ENCODE results near the gene TNFSF13.

Gene TNFSF13

DNA sequence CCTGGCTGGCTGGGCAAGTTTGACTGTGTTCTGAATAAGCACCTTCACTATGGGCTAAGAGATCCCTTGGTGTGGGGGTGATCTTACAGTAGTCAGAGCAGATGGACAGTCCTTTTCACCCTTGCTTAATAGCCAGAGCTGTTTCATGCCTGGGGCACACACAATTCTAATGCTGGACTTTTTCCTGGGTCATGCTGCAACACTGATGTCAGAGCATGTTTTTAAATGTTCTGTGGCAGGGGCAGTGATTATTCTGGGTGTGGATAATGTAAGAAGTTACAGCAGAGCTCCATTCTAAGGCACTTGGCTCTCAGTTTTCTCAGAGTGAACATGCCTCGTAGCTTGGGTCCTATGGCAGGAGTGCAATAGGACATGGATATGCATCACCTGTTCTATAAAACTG lies 16.9 kb downstream of the TNFSF13 start:
- DNase-seq (ENCODE audit: low spot score): no peak

DNA sequence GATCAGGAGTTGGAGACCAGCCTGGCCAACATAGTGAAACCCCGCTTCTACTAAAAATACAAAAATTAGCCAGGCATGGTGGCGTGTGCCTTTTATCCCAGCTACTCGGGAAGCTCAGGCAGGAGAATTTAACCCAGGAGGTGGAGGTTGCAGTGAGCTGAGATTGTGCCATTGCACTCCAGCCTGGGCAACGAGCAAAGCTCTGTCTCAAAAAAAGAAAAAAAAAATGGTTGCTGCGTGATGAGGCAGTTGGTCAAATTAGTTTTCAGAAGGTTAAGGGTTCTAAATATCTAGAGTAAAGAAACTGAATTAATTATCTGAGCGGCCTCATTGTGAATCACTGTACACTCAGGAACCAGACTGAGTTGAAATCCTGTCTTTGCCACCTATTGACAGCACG lies 17.4 kb downstream of the TNFSF13 start:
- no peak for DNase-seq (ENCODE audit: low spot score)

DNA sequence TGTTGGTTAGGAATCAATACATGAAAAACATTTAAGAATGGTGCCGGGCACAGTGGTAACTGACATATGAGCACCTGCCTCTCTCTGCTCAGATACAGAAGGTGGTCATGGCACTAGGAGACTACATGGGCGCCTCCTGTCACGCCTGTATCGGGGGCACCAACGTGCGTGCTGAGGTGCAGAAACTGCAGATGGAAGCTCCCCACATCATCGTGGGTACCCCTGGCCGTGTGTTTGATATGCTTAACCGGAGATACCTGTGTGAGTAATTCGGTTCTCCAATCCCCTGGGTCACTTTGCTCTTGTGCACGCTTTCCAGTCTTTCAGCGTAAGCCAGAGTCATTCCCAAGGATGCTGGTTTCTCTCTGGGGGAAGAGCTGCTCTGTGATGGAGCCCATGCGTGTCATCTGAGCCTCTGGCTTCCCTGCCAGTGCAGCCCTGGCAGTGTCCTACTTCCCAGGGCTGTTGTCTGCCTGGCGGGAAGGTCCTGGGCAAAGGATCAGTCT lies 17.9 kb downstream of the TNFSF13 start:
- DNase-seq (ENCODE audit: low spot score): no peak

DNA sequence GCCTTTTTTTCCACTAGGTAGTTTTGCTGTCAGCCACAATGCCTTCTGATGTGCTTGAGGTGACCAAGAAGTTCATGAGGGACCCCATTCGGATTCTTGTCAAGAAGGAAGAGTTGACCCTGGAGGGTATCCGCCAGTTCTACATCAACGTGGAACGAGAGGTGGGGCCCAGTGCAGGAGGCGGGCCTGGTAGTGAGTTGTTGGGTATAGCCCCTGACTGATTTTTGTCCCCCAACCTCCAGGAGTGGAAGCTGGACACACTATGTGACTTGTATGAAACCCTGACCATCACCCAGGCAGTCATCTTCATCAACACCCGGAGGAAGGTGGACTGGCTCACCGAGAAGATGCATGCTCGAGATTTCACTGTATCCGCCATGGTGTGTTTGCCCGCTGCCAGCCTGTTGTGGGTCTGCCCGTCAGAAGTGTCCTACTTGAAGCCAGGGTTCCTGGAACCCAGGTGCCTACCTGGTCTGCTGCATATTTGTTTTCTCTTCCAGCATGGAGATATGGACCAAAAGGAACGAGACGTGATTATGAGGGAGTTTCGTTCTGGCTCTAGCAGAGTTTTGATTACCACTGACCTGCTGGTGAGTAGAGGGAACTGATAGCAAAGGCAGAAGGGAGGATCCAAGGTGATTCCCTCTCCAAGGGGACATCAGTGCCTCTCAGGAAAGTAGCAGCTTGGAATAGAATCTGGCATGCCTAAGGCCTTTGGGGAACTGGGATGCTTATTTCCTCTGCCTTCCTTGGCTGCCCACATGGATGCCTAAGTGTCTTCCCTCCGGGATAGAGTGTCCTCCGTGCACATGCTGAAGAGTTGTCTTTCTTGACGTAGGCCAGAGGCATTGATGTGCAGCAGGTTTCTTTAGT lies 19.0 kb downstream of the TNFSF13 start:
- DNase-seq (ENCODE audit: low spot score): no peak

DNA sequence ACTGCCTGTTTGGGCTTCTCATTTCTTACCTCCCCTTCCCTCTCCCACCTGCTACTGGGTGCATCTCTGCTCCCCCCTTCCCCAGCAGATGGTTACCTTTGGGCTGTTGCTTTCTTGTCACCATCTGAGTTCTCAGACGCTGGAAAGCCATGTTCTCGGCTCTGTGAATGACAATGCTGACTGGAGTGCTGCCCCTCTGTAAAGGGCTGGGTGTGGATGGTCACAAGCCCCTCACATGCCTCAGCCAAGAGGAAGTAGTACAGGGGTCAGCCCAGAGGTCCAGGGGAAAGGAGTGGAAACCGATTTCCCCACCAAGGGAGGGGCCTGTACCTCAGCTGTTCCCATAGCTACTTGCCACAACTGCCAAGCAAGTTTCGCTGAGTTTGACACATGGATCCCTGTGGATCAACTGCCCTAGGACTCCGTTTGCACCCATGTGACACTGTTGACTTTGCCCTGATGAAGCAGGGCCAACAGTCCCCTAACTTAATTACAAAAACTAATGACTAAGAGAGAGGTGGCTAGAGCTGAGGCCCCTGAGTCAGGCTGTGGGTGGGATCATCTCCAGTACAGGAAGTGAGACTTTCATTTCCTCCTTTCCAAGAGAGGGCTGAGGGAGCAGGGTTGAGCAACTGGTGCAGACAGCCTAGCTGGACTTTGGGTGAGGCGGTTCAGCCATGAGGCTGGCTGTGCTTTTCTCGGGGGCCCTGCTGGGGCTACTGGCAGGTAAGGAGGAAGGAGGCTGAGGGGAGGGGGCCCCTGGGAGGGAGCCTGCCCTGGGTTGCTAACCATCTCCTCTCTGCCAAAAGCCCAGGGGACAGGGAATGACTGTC lies 20.7 kb downstream of the TNFSF13 start, which contains the start of gene CD68:
CD68 (plus strand) TSS at position 638 of the 833 bp plus-strand sequence; CDS start at position 678, 40 bp downstream.
- peak; percentile 88 for DNase-seq (ENCODE audit: low spot score)

DNA sequence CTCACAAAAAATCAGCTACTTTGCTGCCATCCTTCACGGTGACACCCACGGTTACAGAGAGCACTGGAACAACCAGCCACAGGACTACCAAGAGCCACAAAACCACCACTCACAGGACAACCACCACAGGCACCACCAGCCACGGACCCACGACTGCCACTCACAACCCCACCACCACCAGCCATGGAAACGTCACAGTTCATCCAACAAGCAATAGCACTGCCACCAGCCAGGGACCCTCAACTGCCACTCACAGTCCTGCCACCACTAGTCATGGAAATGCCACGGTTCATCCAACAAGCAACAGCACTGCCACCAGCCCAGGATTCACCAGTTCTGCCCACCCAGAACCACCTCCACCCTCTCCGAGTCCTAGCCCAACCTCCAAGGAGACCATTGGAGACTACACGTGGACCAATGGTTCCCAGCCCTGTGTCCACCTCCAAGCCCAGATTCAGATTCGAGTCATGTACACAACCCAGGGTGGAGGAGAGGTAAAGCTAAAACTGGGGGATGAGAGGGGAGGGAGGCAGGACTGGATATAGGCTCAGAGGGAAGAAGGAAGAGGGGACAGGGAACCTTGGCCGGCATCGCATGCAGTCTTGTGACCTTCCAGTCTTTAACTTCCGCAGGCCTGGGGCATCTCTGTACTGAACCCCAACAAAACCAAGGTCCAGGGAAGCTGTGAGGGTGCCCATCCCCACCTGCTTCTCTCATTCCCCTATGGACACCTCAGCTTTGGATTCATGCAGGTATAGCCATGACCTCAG lies 21.5 kb downstream of the TNFSF13 start:
- DNase-seq (ENCODE audit: low spot score): no peak

DNA sequence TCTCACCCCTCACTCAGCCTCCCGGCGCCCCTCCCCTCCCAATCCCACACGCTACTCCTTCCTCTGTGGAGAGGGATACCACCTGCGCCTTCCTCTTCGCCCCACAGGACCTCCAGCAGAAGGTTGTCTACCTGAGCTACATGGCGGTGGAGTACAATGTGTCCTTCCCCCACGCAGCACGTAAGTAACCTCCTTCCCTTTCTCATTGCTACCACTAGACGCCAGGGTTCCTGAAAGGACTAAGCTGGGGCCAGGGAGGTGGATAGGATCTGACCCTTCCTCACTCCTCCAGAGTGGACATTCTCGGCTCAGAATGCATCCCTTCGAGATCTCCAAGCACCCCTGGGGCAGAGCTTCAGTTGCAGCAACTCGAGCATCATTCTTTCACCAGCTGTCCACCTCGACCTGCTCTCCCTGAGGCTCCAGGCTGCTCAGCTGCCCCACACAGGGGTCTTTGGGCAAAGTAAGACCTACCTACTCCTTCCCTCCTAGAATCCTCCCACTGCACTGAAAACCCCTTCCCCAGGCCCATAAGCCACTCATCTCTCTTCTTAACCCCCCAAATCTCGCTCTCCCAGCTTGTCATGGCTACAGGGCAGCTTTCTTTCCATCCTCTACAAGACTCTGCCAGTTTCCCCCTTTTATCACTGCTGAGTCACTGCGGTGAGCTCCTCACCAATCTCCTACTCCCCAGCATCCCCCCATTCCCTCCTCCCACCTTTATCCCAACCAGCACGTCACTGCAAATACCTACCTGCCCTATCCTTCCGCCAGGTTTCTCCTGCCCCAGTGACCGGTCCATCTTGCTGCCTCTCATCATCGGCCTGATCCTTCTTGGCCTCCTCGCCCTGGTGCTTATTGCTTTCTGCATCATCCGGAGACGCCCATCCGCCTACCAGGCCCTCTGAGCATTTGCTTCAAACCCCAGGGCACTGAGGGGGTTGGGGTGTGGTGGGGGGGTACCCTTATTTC lies 22.3 kb downstream of the TNFSF13 start:
- no peak for DNase-seq (ENCODE audit: low spot score)

DNA sequence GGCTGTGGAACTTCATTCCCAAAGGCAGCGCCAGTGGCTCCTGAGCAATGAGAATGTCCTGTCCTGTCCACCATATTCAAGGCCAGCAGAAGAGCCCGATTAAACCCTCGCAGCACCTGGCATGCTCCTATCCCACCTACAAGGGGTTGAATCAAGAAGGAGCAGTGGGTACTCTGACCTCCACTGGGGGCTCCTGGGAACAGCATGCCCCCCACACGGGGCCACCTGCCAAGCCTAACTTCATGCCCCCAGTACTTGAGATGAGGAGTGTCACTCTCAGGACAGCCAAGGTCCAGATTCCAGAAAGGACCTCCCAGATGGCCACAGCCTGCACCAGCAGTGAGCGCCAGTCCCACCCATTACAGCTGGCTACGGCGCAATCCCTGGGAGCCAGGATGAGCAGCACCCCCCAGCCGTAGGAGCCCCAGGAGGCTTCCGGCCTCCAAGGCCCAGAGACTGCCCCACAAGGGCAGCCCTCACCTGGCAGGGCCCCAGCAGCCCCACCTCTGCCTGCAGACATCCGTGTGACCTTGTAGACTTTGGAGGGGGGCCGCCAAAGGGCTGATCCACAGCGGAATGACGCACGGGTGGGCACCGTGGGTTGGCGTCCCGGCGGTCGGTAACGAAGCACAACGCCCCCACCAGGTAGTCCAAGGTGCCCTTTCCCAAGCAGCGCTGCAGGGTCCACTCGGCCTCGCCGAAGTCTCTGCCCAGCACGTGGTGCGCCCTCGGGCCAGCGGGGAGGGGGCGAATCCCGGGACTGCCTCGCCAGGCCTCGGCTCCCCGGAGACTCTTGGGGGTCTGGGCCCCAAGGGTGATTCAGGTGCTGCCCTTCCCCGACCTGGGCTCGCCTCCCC lies 24.1 kb downstream of the TNFSF13 start:
- DNase-seq (ENCODE audit: low spot score): no peak

DNA sequence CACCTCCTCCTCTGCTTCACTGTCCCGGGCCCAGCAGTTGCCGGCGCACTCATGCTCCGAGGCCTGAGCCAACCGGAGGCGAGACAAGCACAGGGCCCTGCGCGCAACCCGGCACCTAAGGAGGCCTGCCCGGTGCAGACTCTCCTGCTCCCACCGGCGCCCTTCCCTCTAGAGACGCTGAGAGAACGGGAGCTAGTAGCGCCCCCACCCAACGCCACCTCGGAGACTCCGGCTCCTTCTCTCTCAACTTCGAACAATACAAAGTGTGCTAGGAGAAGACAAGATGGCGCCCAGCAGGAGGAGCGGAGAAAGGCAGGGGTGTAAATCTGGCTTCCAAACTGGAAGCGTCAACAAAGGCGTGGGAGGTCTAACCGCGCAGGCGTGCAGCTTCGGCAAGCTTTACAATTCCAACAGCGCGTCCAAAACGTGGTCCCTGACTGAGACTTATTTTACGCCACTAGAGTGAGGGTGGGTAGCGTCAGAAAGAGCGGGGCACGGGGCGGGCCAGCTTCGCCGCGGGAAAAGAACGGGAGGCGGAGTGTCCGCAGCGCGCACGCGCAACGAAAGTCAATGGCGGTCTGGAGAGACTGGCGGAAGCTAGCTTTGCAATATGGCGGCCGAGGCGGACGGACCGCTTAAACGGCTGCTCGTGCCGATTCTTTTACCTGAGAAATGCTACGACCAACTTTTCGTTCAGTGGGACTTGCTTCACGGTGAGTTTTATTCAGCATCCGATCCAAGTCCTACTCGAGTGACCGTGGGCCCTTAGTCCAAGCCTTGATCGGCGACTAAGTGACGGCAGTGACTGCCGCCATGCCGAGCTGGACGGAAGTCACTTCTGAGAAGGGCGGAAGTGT lies 24.9 kb downstream of the TNFSF13 start, which contains the start of gene MPDU1:
MPDU1 (plus strand) TSS at position 600 of the 857 bp plus-strand sequence; CDS start at position 611, 11 bp downstream.
- DNase-seq (ENCODE audit: low spot score): peak; percentile 92

DNA sequence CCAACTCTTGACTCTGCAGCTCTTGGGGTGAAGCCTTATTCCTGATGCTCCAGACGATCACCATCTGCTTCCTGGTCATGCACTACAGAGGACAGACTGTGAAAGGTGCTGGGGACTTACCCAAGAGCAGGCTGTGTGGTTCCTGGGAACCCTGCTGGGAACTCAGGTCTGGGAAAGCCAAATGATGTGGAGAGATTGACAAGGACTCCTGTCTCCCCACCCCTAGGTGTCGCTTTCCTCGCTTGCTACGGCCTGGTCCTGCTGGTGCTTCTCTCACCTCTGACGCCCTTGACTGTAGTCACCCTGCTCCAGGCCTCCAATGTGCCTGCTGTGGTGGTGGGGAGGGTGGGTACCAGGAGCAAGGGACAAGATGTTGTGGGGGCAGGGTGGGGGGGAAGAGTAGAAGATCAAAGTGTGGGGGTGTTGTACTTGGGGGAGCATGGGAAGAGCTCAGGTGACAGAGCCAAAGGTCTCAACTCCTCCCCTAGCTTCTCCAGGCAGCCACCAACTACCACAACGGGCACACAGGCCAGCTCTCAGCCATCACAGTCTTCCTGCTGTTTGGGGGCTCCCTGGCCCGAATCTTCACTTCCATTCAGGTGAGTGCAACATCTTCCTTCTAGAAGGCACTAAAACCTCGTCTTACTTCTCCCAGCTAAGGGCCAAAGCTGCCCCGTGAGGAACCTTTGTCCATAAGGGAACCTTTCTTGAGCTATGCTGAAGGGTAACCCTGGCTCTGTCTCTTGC lies 28.3 kb downstream of the TNFSF13 start:
- DNase-seq (ENCODE audit: low spot score): no peak

DNA sequence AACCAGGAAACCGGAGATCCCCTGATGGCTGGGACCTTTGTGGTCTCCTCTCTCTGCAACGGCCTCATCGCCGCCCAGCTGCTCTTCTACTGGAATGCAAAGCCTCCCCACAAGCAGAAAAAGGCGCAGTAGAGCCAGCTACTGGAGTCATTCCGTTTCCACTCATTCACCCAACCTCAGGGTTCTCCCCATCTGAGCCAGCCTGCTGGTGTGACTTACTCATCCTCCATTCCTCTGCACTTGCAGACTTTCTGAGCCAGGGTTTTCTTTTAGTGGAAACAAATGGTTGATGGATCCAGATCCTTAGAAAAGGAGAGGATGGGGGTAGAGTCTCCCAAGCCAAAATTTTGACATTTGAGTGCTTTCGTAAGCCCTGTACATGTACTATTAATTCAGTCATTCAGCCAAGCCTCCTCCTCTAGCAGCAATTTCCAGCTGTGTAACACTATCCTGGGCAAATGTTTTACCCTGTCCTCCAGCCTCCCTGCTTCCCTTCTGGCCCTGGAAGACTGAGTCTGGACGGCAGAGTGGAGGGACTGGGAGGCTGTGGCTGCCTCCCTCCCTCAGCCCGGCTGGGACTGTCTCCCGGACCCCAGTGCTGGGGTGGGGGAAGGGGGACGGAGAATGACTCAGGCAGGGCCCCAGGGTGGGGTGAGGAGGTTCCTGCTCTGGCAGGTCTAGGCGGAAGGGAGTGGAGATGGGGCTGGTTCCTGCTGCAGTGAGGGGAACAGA lies 29.0 kb downstream of the TNFSF13 start:
- peak; percentile 90 for DNase-seq (ENCODE audit: low spot score)

DNA sequence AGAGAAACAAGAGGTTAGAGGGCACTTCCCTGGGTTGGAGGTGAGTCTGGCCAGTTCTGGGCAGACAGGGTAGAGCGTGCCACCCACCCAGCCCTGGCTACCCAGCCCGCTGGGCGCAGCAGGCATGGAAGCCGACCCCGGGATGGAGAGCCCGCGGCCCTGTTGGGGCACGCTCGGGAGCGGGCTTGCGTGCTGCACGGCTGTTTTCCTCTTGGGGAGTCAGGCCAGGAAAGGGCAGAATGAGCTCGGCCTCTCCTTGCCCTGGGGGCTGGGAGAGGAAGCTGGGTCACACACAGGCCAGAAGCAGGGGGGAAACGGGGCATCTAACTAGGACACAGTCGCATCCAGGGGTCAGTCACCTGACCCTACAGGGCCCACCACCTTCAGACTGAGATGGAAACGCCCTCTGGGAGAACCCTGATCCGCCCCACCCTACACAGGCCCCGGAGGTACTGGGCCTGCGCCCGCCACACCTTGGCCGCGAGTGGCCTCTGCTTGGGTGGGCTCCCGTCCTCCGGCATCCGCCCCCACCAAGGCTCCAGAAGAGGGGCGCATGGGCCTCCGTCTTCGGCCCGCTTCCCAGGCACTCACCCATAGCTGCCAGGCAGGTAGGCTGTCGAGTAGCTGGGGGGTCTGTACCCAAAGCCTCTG lies 30.1 kb downstream of the TNFSF13 start:
- no peak for DNase-seq (ENCODE audit: low spot score)

DNA sequence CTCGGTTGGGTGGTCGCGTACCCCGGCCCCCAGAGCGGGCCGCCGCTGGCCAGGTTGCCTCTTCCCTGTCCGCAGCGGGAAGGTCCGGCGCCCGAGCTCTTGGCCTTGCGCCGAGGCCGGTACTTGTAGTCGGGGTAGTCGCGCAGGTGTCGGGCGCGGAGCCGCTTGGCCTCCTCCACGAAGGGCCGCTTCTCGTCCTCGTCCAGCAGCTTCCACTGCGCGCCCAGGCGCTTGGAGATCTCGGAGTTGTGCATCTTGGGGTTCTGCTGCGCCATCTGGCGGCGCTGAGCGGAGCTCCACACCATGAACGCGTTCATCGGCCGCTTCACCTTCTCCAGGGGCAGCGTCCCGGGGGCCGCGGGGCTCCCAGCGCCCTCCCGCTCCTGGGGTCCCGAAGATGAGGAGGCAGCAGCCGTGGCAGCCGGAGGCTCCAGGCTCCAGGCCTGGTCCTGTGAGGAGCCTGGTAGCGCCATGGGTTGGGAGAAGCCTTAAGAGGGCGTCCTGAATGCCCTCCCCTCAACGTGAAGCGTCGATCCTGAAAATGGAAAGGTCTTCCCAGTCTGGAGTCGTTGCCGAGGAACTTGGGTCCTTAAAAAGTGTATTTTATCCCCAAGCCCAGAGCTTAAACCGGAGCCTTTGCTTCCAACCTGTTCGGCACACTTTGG lies 30.8 kb downstream of the TNFSF13 start:
- peak; percentile 89 for DNase-seq (ENCODE audit: low spot score)

DNA sequence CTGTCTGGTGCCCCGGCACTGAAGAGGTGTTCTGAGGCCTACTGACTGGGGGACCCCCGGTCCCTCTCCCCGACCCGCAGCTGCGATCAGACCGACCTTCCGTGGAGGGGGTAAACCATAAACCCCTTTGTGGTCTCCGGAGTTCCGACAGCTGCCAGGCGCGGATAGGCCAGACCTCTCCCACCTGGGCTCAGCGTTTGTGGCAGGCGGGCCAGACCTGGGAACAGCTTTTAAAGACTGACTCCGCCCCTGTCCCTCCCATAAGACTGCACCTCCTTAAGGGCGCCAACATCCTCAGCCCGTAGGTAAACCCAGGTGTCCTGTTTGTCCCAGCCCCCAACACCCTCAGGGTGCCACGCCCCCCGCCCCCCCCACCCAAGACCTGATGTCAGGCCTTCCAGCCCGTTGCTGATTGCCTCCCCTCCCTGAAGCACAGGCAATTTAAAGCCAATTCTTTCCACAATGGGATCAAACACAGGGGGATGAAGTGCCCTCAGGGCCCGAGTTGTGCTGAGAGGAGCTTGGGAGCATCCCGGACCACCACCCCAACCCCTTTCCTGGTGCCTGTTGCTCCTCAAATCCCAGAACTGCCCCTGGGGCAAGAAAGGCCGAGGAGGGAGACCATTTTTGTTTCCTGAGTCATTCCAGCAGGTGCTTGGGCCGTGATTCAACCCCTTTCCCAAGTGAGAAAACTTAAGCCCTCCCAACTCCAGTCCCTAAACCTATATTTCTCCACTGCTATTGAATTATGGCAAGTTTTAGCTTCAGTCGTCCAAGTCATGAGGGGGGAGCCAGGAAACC lies 31.5 kb downstream of the TNFSF13 start, which contains the start of gene SOX15:
SOX15 (minus strand) TSS at position 204 of the 801 bp plus-strand sequence. CDS start 418 bp downstream, outside the sequence.
- DNase-seq (ENCODE audit: low spot score): peak; percentile 22

DNA sequence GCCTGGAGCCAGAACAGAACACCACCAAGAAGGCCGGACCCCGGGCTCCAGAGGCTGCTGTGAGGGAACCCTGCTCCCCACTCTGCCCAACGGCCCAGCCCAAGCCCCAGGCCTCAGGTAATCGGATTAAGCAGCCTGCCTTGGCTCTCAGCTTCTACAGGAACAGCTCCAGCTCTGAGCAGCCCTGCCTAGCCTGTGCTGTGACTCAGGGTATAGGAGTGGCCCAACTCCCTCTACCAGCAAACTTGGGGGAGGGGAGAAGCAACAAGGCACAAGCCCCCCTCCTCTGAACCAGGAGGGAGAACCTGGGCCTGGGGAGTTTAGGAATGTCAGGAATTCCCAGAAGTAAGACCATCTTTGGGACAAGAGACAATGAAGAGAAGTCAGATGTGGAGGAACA lies 32.2 kb downstream of the TNFSF13 start:
- DNase-seq (ENCODE audit: low spot score): peak; percentile 74

Measured in AG20443 (cell line).